NOMO-1 (cell line): Measurements from ENCODE around the gene RBM38.
A peak's percentile ranks its signal among the peaks of the same experiment; 100 is the strongest.

ENCODE experiments used
- DNase-seq, 2 experiments: peaks; one replicate each; lab custom pipeline; 2025; ENCODE audit not compliant: unreplicated experiment in 2 of 2; lab: John Stamatoyannopoulos, UW

Gene RBM38

GRCh38 chr20:57374343-57374930, 16.8 kb upstream of the RBM38 start:
- no peak for DNase-seq

- peak; percentile 56 to 65 for DNase-seq
Measured at GRCh38 chr20:57374931-57375651, 16.1 kb upstream of the RBM38 start.

GRCh38 chr20:57375652-57376230, 15.5 kb upstream of the RBM38 start:
- DNase-seq = no peak

GRCh38 chr20:57377350-57377749, 13.8 kb upstream of the RBM38 start:
- DNase-seq = no peak

GRCh38 chr20:57378107-57378506, 13.1 kb upstream of the RBM38 start:
- no peak for DNase-seq

- no peak for DNase-seq
Measured at GRCh38 chr20:57378646-57379262, 12.4 kb upstream of the RBM38 start.

- no peak for DNase-seq
Measured at GRCh38 chr20:57379263-57379647, 11.9 kb upstream of the RBM38 start.

GRCh38 chr20:57380081-57380750, 11.0 kb upstream of the RBM38 start:
- no peak for DNase-seq

- peak; percentile 47 to 52 for DNase-seq
Measured at GRCh38 chr20:57381596-57382503, 9.3 kb upstream of the RBM38 start.

GRCh38 chr20:57382516-57382915, 8.7 kb upstream of the RBM38 start:
- DNase-seq = no peak

- DNase-seq = no peak
Measured at GRCh38 chr20:57383447-57384347, 7.5 kb upstream of the RBM38 start.

GRCh38 chr20:57384486-57384885, 6.7 kb upstream of the RBM38 start:
- DNase-seq = no peak

GRCh38 chr20:57384953-57385761, 6.0 kb upstream of the RBM38 start:
- no peak for DNase-seq

- DNase-seq = no peak
Measured at GRCh38 chr20:57385940-57386339, 5.3 kb upstream of the RBM38 start.

GRCh38 chr20:57386762-57387161, 4.4 kb upstream of the RBM38 start:
- no peak for DNase-seq

GRCh38 chr20:57387463-57387862, 3.7 kb upstream of the RBM38 start:
- no peak for DNase-seq

GRCh38 chr20:57387945-57388371, 3.2 kb upstream of the RBM38 start:
- no peak for DNase-seq

GRCh38 chr20:57388953-57389694, 2.1 kb upstream of the RBM38 start:
- peak; percentile 67 to 85 for DNase-seq
